ENCODE data around the gene M1AP. TPM values are rescaled to one million over a fixed set of nuclear protein-coding genes. Genes with fewer than 3 reads are reported as not detected.

The M1AP gene
- total and polyA plus RNA-seq, 2 of the 8 experiments (the other 6 are each of a cell fraction or from before 2014, with no cell fraction given): 4.8 TPM

DNA sequence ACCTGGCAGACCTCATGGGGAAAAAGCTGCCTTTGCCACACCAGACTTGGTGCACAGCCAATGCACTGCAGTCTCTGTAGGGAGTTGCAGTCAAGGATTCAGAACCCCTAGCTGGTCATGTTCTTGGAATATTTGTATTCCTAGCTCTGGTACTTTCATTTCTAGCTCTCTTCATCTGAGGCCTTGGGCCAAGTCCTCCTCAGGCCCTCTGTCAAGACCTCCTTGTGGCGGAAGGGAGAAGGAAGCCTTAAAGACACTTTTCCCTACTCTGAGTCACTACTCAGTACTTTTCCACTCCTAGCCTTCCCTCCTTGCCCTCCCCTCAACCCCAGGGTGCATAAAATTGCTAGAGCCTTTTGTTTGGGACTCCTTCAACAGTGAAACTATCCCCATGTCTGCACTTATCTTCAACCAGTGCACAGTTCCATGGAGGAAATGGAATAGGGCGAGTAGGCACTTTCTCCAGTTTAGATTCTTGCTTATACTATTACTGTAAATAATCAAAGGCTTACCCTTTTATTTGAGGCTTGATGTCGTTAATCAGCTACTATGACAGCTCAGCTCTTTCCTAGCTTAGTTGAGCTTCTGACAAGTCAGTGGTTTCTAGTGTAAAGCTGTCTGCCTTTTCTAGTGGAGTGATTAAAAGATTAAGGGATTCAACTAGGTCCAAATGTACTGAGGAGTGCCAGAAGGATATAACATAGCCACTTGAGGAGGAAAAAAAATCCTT lies 15.8 kb downstream of the M1AP start:
- peak overlapping the region; percentile 66; the same call in 1 of the 2 replicates for H2AFZ ChIP-seq (ENCODE audit: low read length)
- ChIA-PET CTCF (ENCODE audit: partially characterized antibody) (interaction anchor here (0.6 to 2.0 kb wide), 11 partner anchors 9 to 245 kb away, joined by 3 to 9 read pairs (median 5); partner anchors contain the start of gene M1AP), POLR2A (ENCODE audit: partially characterized antibody) (interaction anchor here (0.7 to 1.6 kb wide), 3 partner anchors 12 to 103 kb away, joined by 3 to 4 read pairs (median 3); partner anchors contain the start of genes AUP1, HTRA2 and M1AP)
- peak overlapping the region; percentile 1 for H2BK120ac ChIP-seq (replicated peaks; ENCODE audit: low read depth, low read length)
- no peaks in the 10 kb centered on the region for H3K79me2 ChIP-seq (ENCODE audit: control insufficient read depth in 1 of 2, insufficient read depth in 2 of 2, low read length in 2 of 2)
- no peaks in the 10 kb centered on the region for H3K36me3 ChIP-seq (ENCODE audit: control insufficient read depth in 2 of 4, insufficient read depth in 4 of 4, low read length in 3 of 4)
- H3K4me2 ChIP-seq (ENCODE audit: insufficient read depth in 1 of 2, low read depth in 2 of 2, low read length in 2 of 2): peak overlapping the region; percentile 43 to 48; a peak in 2 of 4 replicates
- no peak overlapping the region for H4K8ac ChIP-seq (ENCODE audit: extremely low read depth, insufficient read depth, low read length)
- H4K91ac ChIP-seq (replicated peaks; ENCODE audit: insufficient read length, low read length): no peak overlapping the region
- no peak overlapping the region for H2BK12ac ChIP-seq (ENCODE audit: low read depth, low read length)
- peak overlapping the region; percentile 35 for H2BK5ac ChIP-seq (ENCODE audit: low read depth, low read length)
- H3K4me3 ChIP-seq (ENCODE audit: extremely low read depth in 1 of 4, insufficient read depth in 2 of 4, low read depth in 3 of 4, low read length in 4 of 4): no peak overlapping the region; a peak in 1 of 8 replicates
- WGBS, 2 experiments (ENCODE audit: extremely low coverage in 1 of 2, insufficient coverage in 1 of 2, insufficient read length in 1 of 2, insufficient replicate concordance in 2 of 2, low coverage in 1 of 2, low lambda C conversion rate in 2 of 2, missing lambda C conversion rate in 1 of 2): 61% methylated on average over 3 of the region's 3 CpGs; no CpG with 5 or more reads in 1 of the 2 experiments
- no peak overlapping the region for H2BK20ac ChIP-seq (ENCODE audit: low read length)
- H3K79me1 ChIP-seq (ENCODE audit: low read depth, low read length): no peaks in the 10 kb centered on the region
- peaks cover 7 to 12% (median 8%) of the 10 kb centered on the region in 4 experiments; a peak in 6 of 7 replicates for H3K4me1 ChIP-seq (replicated peaks in 1 of 4; ENCODE audit: control insufficient read depth in 3 of 4, insufficient read depth in 4 of 4, low read length in 3 of 4)
- peak overlapping the region; percentile 24 for H3K18ac ChIP-seq (ENCODE audit: extremely low read depth, low read length)
- H3K23me2 ChIP-seq (ENCODE audit: low read depth, low read length): no peaks in the 10 kb centered on the region
- H3K56ac ChIP-seq (replicated peaks; ENCODE audit: insufficient read length, low read depth, low read length): no peak overlapping the region
- DNase-seq (ENCODE audit: low read depth in 1 of 2, low spot score in 2 of 2) (no peak), FAIRE-seq (peak; percentile 36)
- no peaks in the 10 kb centered on the region for H3K9me3 ChIP-seq (ENCODE audit: insufficient read depth in 2 of 2, low read depth in 1 of 2, low read length in 1 of 2)
- no peak overlapping the region for H3K9ac ChIP-seq (replicated peaks in 1 of 4; ENCODE audit: extremely low read depth in 1 of 4, low read depth in 3 of 4, low read length in 3 of 4)
- H3K14ac ChIP-seq (ENCODE audit: insufficient read length): no peak overlapping the region
- H2AK5ac ChIP-seq (ENCODE audit: low read depth, low read length): no peak overlapping the region
- H3K27me3 ChIP-seq (replicated peaks in 1 of 4; ENCODE audit: control insufficient read depth in 3 of 4, extremely low read depth in 1 of 4, insufficient read depth in 3 of 4, low read length in 3 of 4): no peaks in the 10 kb centered on the region
- H2BK15ac ChIP-seq (ENCODE audit: low read length): peak overlapping the region; percentile 83; the same call in 1 of the 2 replicates
- no peak overlapping the region for H4K5ac ChIP-seq (ENCODE audit: insufficient read length, low read depth, low read length)
- no peaks in the 10 kb centered on the region for H4K20me1 ChIP-seq (replicated peaks in 1 of 2; ENCODE audit: control insufficient read depth in 1 of 2, insufficient read depth in 2 of 2, low read length in 2 of 2)
- no peak overlapping the region for H3K4ac ChIP-seq (replicated peaks; ENCODE audit: insufficient read length, low read depth, low read length)
- no peak overlapping the region for H3K23ac ChIP-seq (ENCODE audit: insufficient read length)
- H3K27ac ChIP-seq (ENCODE audit: low read depth, low read length): no peak overlapping the region
- TF ChIP-seq CTCF (IDR thresholded peaks at IDR 0.05; ENCODE audit: control extremely low read depth in 1 of 3, insufficient read depth in 1 of 3, low read depth in 1 of 3, low read length in 3 of 3) (peak in 1 of 3 experiments; percentile 47; a peak in 2 of 4 replicates), ATF2 (IDR thresholded peaks at IDR 0.05; ENCODE audit: low read length) (0 out of 2 replicates have a peak, but pooled peaks have one; percentile 46), NANOG (IDR thresholded peaks at IDR 0.05; ENCODE audit: insufficient read depth, low read depth, low read length, poor library complexity, severe bottlenecking) (no peak), CTBP2 (IDR thresholded peaks at IDR 0.05; ENCODE audit: borderline replicate concordance, insufficient read depth, insufficient read length, low read length) (no peak), MAFK (IDR thresholded peaks at IDR 0.05; ENCODE audit: low read depth, low read length) (no peak)
